Measurements from ENCODE around the gene LTK. TPM values are rescaled to one million over a fixed set of nuclear protein-coding genes. Genes with fewer than 3 reads are reported as not detected.

The LTK gene
- under 1 TPM in 1 of 6 donors, not detected in 5; 0.35 TPM for polyA plus RNA-seq (ENCODE audit: low read depth in 6 of 6)

GRCh38 chr15:41513506-41514227 is at the start of gene LTK:
TSS of gene LTK (minus strand) at chr15:41513827. CDS start at chr15:41513709, 118 bp downstream.
- H3K4me3 Mint-ChIP-seq, result peak within 1 kb of the TSS; percentile 89 to 94 (median 91)
- ATAC-seq (ENCODE audit: low read depth in 2 of 2) (no peak), DNase-seq (no peak)
- peaks cover 8 to 22% (median 16%) of the 10 kb centered on the region in 3 donors for H3K27me3 Mint-ChIP-seq
- H3K9me3 Mint-ChIP-seq, result no peaks in the 10 kb centered on the region
- peak within 1 kb of the TSS in 5 of 6 donors; percentile 11 to 83 (median 54) for H3K27ac Mint-ChIP-seq
- H3K4me1 Mint-ChIP-seq, result peaks cover 19 to 32% (median 27%) of the 10 kb centered on the region in 3 donors
- H3K36me3 Mint-ChIP-seq, result peaks cover 0 to 5% of the 10 kb centered on the region in 2 donors

- Mint-ChIP-seq H3K27me3 (peaks cover 35 to 64% (median 57%) of the 10 kb centered on the region in 3 donors), H3K4me1 (peaks cover 15 to 22% (median 18%) of the 10 kb centered on the region in 3 donors), H3K9me3 (no peaks in the 10 kb centered on the region), H3K27ac (no peak overlapping the region), H3K36me3 (peaks cover 0 to 9% of the 10 kb centered on the region in 2 donors), H3K4me3 (no peak overlapping the region)
- ATAC-seq (ENCODE audit: low read depth in 2 of 2), result no peak
- DNase-seq, result no peak
These were observed 49.2 kb upstream of the LTK start for GRCh38 chr15:41562784-41563198.

GRCh38 chr15:41562244-41562643 is 48.6 kb upstream of the LTK start:
- peaks cover 0 to 11% of the 10 kb centered on the region in 2 donors for H3K36me3 Mint-ChIP-seq
- H3K4me1 Mint-ChIP-seq, result peaks cover 19 to 26% (median 21%) of the 10 kb centered on the region in 3 donors
- H3K27me3 Mint-ChIP-seq, result peaks cover 32 to 65% (median 61%) of the 10 kb centered on the region in 3 donors
- no peak overlapping the region for H3K4me3 Mint-ChIP-seq
- DNase-seq (no peak), ATAC-seq (ENCODE audit: low read depth in 2 of 2) (no peak)
- H3K9me3 Mint-ChIP-seq, result no peaks in the 10 kb centered on the region
- peak overlapping the region in 2 of 6 donors; percentile 71 to 72 for H3K27ac Mint-ChIP-seq

- Mint-ChIP-seq H3K9me3 (no peaks in the 10 kb centered on the region), H3K4me1 (peaks cover 22 to 28% (median 23%) of the 10 kb centered on the region in 3 donors), H3K36me3 (peaks cover 0 to 11% of the 10 kb centered on the region in 2 donors), H3K4me3 (no peak overlapping the region), H3K27ac (no peak overlapping the region), H3K27me3 (peaks cover 35 to 69% (median 63%) of the 10 kb centered on the region in 3 donors)
- DNase-seq (no peak), ATAC-seq (ENCODE audit: low read depth in 2 of 2) (no peak)
These were observed 48.1 kb upstream of the LTK start for GRCh38 chr15:41561777-41562145.

GRCh38 chr15:41561104-41561776 is 47.6 kb upstream of the LTK start:
- H3K36me3 Mint-ChIP-seq, result peaks cover 0 to 11% of the 10 kb centered on the region in 2 donors
- DNase-seq (no peak), ATAC-seq (ENCODE audit: low read depth in 2 of 2) (no peak)
- peaks cover 38 to 74% (median 66%) of the 10 kb centered on the region in 3 donors for H3K27me3 Mint-ChIP-seq
- peaks cover 27 to 33% (median 28%) of the 10 kb centered on the region in 3 donors for H3K4me1 Mint-ChIP-seq
- peak overlapping the region in 3 of 8 donors; percentile 21 to 83 (median 78) for H3K4me3 Mint-ChIP-seq
- H3K27ac Mint-ChIP-seq, result peak overlapping the region in 1 of 6 donors; percentile 79
- no peaks in the 10 kb centered on the region for H3K9me3 Mint-ChIP-seq

GRCh38 chr15:41560572-41560874 is 46.9 kb upstream of the LTK start:
- Mint-ChIP-seq H3K36me3 (peaks cover 0 to 11% of the 10 kb centered on the region in 2 donors), H3K27me3 (peaks cover 38 to 75% (median 66%) of the 10 kb centered on the region in 3 donors), H3K27ac (peak overlapping the region in 2 of 6 donors; percentile 21 to 47), H3K4me1 (peaks cover 31 to 39% (median 32%) of the 10 kb centered on the region in 3 donors), H3K9me3 (no peaks in the 10 kb centered on the region), H3K4me3 (peak overlapping the region; percentile 5 to 87 (median 46))
- DNase-seq, result no peak
- ATAC-seq (ENCODE audit: low read depth in 2 of 2), result no peak

- peaks cover 31 to 39% (median 37%) of the 10 kb centered on the region in 3 donors for H3K4me1 Mint-ChIP-seq
- ATAC-seq (ENCODE audit: low read depth in 2 of 2), result peak; percentile 42 to 46
- peak overlapping the region; percentile 75 to 92 (median 85) for H3K4me3 Mint-ChIP-seq
- DNase-seq, result no peak
- peaks cover 0 to 11% of the 10 kb centered on the region in 2 donors for H3K36me3 Mint-ChIP-seq
- peak overlapping the region in 1 of 6 donors; percentile 41 for H3K27ac Mint-ChIP-seq
- peaks cover 42 to 75% (median 66%) of the 10 kb centered on the region in 3 donors for H3K27me3 Mint-ChIP-seq
- H3K9me3 Mint-ChIP-seq, result no peaks in the 10 kb centered on the region
These were observed 45.7 kb upstream of the LTK start for GRCh38 chr15:41559239-41559782.

- ATAC-seq (ENCODE audit: low read depth in 2 of 2), result peak; percentile 46 to 60
- DNase-seq, result peak; percentile 41
- peaks cover 31 to 39% (median 37%) of the 10 kb centered on the region in 3 donors for H3K4me1 Mint-ChIP-seq
- peaks cover 44 to 72% (median 68%) of the 10 kb centered on the region in 3 donors for H3K27me3 Mint-ChIP-seq
- H3K9me3 Mint-ChIP-seq, result no peaks in the 10 kb centered on the region
- H3K27ac Mint-ChIP-seq, result peak within 1 kb of the TSS in 4 of 6 donors; percentile 75 to 96 (median 81)
- peak within 1 kb of the TSS; percentile 83 to 94 (median 89) for H3K4me3 Mint-ChIP-seq
- H3K36me3 Mint-ChIP-seq, result peaks cover 0 to 11% of the 10 kb centered on the region in 2 donors
These were observed 45.0 kb upstream of the LTK start, which contains the start of gene TYRO3 for GRCh38 chr15:41558400-41559238. TSS of gene TYRO3 (plus strand) at chr15:41559212. CDS start at chr15:41559258, 46 bp downstream.

- peak overlapping the region; percentile 82 to 94 (median 89) for H3K4me3 Mint-ChIP-seq
- H3K4me1 Mint-ChIP-seq, result peaks cover 31 to 39% (median 32%) of the 10 kb centered on the region in 3 donors
- ATAC-seq (ENCODE audit: low read depth in 2 of 2) (peak; percentile 75 to 76), DNase-seq (peak; percentile 65)
- peaks cover 0 to 11% of the 10 kb centered on the region in 2 donors for H3K36me3 Mint-ChIP-seq
- H3K27ac Mint-ChIP-seq, result peak overlapping the region in 4 of 6 donors; percentile 75 to 96 (median 81)
- peaks cover 48 to 66% (median 64%) of the 10 kb centered on the region in 3 donors for H3K27me3 Mint-ChIP-seq
- no peaks in the 10 kb centered on the region for H3K9me3 Mint-ChIP-seq
These were observed 44.2 kb upstream of the LTK start for GRCh38 chr15:41557673-41558399.

- Mint-ChIP-seq H3K9me3 (no peaks in the 10 kb centered on the region), H3K4me3 (peak overlapping the region in 1 of 8 donors; percentile 67), H3K27ac (peak overlapping the region in 1 of 6 donors; percentile 65), H3K36me3 (peaks cover 0 to 11% of the 10 kb centered on the region in 2 donors), H3K4me1 (peaks cover 31 to 39% (median 32%) of the 10 kb centered on the region in 3 donors), H3K27me3 (peaks cover 43 to 55% (median 53%) of the 10 kb centered on the region in 3 donors)
- DNase-seq (no peak), ATAC-seq (ENCODE audit: low read depth in 2 of 2) (no peak)
These were observed 43.0 kb upstream of the LTK start for GRCh38 chr15:41556677-41557076.

- H3K9me3 Mint-ChIP-seq, result no peaks in the 10 kb centered on the region
- DNase-seq (no peak), ATAC-seq (ENCODE audit: low read depth in 2 of 2) (no peak)
- no peak overlapping the region for H3K27ac Mint-ChIP-seq
- H3K27me3 Mint-ChIP-seq, result peaks cover 36 to 37% (median 37%) of the 10 kb centered on the region in 3 donors
- peak overlapping the region in 1 of 8 donors; percentile 4 for H3K4me3 Mint-ChIP-seq
- peaks cover 28 to 31% (median 31%) of the 10 kb centered on the region in 3 donors for H3K4me1 Mint-ChIP-seq
- H3K36me3 Mint-ChIP-seq, result peaks cover 0 to 11% of the 10 kb centered on the region in 2 donors
These were observed 41.3 kb upstream of the LTK start for GRCh38 chr15:41554915-41555314.

- DNase-seq (no peak), ATAC-seq (ENCODE audit: low read depth in 2 of 2) (no peak)
- H3K27me3 Mint-ChIP-seq, result peaks cover 31 to 33% (median 33%) of the 10 kb centered on the region in 3 donors
- no peak overlapping the region for H3K27ac Mint-ChIP-seq
- H3K9me3 Mint-ChIP-seq, result no peaks in the 10 kb centered on the region
- peaks cover 0 to 11% of the 10 kb centered on the region in 2 donors for H3K36me3 Mint-ChIP-seq
- no peak overlapping the region for H3K4me3 Mint-ChIP-seq
- peaks cover 24 to 26% (median 26%) of the 10 kb centered on the region in 3 donors for H3K4me1 Mint-ChIP-seq
These were observed 40.7 kb upstream of the LTK start for GRCh38 chr15:41554343-41554742.
